Measurements from ENCODE around the gene TLR10.

- TF ChIP-seq CTCF (IDR thresholded peaks at IDR 0.05; ENCODE audit: borderline replicate concordance, extremely low read depth, low read length, poor library complexity, severe bottlenecking), result no peak
- TF ChIP-seq EZH2 (IDR thresholded peaks at IDR 0.05; ENCODE audit: borderline replicate concordance, low read depth, low read length, severe bottlenecking), result no peak
Observed at GRCh38 chr4:38821739-38822138, 38.9 kb upstream of the TLR10 start.
